ENCODE results near the gene AKAP5. TPM values are rescaled to one million over a fixed set of nuclear protein-coding genes. Genes with fewer than 3 reads are reported as not detected.

Gene AKAP5
- polyA plus RNA-seq, 1 donor (not counting 4 experiments of a cell fraction or from before 2014, with no cell fraction given): 0.08 TPM

DNA sequence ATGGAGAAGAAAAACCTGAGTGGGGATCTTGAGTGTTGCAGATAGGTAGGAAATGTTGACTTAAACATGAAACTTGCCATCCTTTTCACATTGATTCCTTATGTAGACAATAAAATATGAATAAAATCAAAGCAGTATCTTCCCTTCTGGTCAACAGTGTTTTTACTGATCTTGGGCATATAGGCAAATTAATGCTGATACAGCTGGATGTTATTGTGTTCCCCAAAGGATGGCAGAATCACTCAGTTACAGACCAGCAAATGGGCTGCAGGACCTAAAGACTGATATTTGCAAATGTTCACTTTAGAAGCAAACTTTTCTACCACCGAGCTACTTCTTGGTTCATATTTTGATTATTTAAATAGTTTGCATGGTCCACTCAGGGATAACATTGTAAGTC, 43.3 kb upstream of the AKAP5 start:
- H3K27me3 ChIP-seq (ENCODE audit: control insufficient read depth, extremely low read depth, insufficient read depth, low read length): no peaks in the 10 kb centered on the region
- no peaks in the 10 kb centered on the region for H3K9me1 ChIP-seq (ENCODE audit: control insufficient read depth, extremely low read depth, insufficient read depth, low read length)
- no peaks in the 10 kb centered on the region for H4K20me1 ChIP-seq (ENCODE audit: control insufficient read depth, extremely low read depth, insufficient read depth, low read length)
- H2AFZ ChIP-seq (ENCODE audit: control insufficient read depth, low read length): no peak overlapping the region
- no peak for FAIRE-seq
- H3K4me2 ChIP-seq (ENCODE audit: control insufficient read depth, extremely low read depth, insufficient read depth, low read depth, low read length): no peak overlapping the region
- no peak overlapping the region for H3K9ac ChIP-seq (ENCODE audit: control insufficient read depth, extremely low read depth, insufficient read depth, low read length)
- H3K4me1 ChIP-seq (ENCODE audit: control insufficient read depth, extremely low read depth, insufficient read depth, low read length): no peaks in the 10 kb centered on the region
- no peaks in the 10 kb centered on the region for H3K9me3 ChIP-seq (ENCODE audit: control insufficient read depth, low read depth, low read length)
- no peak for DNase-seq (ENCODE audit: low read depth, low spot score)
- dilution Hi-C loops (cut with MboI; ENCODE audit: extremely low pct_ligation_motif_present, low sequenced_read_pairs): no loop called here
- TF ChIP-seq CTCF (optimal IDR thresholded peaks at IDR 0.05 in 1 of 3, IDR thresholded peaks at IDR 0.05 in 1 of 3, conservative IDR thresholded peaks at IDR 0.05 in 1 of 3; ENCODE audit: extremely low read depth in 1 of 3, insufficient read depth in 2 of 3, low read length in 3 of 3): no peak
- TF ChIP-seq EZH2 (IDR thresholded peaks at IDR 0.05; ENCODE audit: low read length): no peak
- H3K4me3 ChIP-seq (ENCODE audit: control insufficient read depth in 2 of 3, extremely low read depth in 1 of 3, insufficient read depth in 2 of 3, low read depth in 1 of 3, low read length in 3 of 3): no peak overlapping the region
- H3K36me3 ChIP-seq (ENCODE audit: control insufficient read depth in 2 of 2, extremely low read depth in 1 of 2, insufficient read depth in 2 of 2, low read length in 2 of 2): peaks cover 15 to 19% of the 10 kb centered on the region in 2 experiments
- H3K27ac ChIP-seq (ENCODE audit: control insufficient read depth, insufficient read depth, low read length): no peak overlapping the region
- H3K79me2 ChIP-seq (ENCODE audit: control insufficient read depth, insufficient read depth, low read length): no peaks in the 10 kb centered on the region

DNA sequence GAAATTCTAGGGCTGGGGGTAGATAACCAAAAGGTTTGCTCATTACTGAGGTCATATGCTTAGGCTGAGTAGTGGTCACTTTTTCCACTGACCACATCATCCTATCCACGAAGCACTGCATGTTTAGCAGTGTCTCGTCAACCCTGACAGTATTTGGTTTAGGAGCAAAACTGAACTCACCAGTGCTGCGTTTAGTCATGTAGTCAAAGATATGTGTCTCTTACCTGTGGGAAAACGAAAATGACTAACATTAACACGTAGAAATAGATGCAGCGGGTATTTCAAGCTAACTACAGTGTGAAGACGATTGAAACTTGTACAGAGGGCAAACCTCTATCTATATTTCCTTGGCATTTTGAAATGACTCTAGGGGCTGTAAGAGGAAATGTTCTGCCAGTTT, 42.5 kb upstream of the AKAP5 start:
- FAIRE-seq: no peak
- H3K36me3 ChIP-seq (ENCODE audit: control insufficient read depth in 2 of 2, extremely low read depth in 1 of 2, insufficient read depth in 2 of 2, low read length in 2 of 2): peaks cover 16 to 22% of the 10 kb centered on the region in 2 experiments

More for the DNA sequence above, 42.5 kb upstream of the AKAP5 start:
- Histone ChIP-seq H3K4me1 (ENCODE audit: control insufficient read depth, extremely low read depth, insufficient read depth, low read length) (no peaks in the 10 kb centered on the region), H3K9me1 (ENCODE audit: control insufficient read depth, extremely low read depth, insufficient read depth, low read length) (no peaks in the 10 kb centered on the region), H4K20me1 (ENCODE audit: control insufficient read depth, extremely low read depth, insufficient read depth, low read length) (no peaks in the 10 kb centered on the region), H3K4me2 (ENCODE audit: control insufficient read depth, extremely low read depth, insufficient read depth, low read depth, low read length) (no peak overlapping the region), H3K9me3 (ENCODE audit: control insufficient read depth, low read depth, low read length) (no peaks in the 10 kb centered on the region), H3K79me2 (ENCODE audit: control insufficient read depth, insufficient read depth, low read length) (no peaks in the 10 kb centered on the region), H3K4me3 (ENCODE audit: control insufficient read depth in 2 of 3, extremely low read depth in 1 of 3, insufficient read depth in 2 of 3, low read depth in 1 of 3, low read length in 3 of 3) (no peak overlapping the region), H3K27ac (ENCODE audit: control insufficient read depth, insufficient read depth, low read length) (no peak overlapping the region), H2AFZ (ENCODE audit: control insufficient read depth, low read length) (no peak overlapping the region), H3K27me3 (ENCODE audit: control insufficient read depth, extremely low read depth, insufficient read depth, low read length) (no peaks in the 10 kb centered on the region), H3K9ac (ENCODE audit: control insufficient read depth, extremely low read depth, insufficient read depth, low read length) (no peak overlapping the region)
- TF ChIP-seq EZH2 (IDR thresholded peaks at IDR 0.05; ENCODE audit: low read length) (no peak), CTCF (optimal IDR thresholded peaks at IDR 0.05 in 1 of 3, IDR thresholded peaks at IDR 0.05 in 1 of 3, conservative IDR thresholded peaks at IDR 0.05 in 1 of 3; ENCODE audit: extremely low read depth in 1 of 3, insufficient read depth in 2 of 3, low read length in 3 of 3) (no peak)
- DNase-seq (ENCODE audit: low read depth, low spot score): no peak
- dilution Hi-C loops (cut with MboI; ENCODE audit: extremely low pct_ligation_motif_present, low sequenced_read_pairs): no loop called here

Data from keratinocyte (primary cell).